ENCODE data around the gene KRT73.

Gene KRT73

GRCh38 chr12:52564582-52564981, 53.8 kb downstream of the KRT73 start:
- DNase-seq = no peak

GRCh38 chr12:52561880-52562449, 56.4 kb downstream of the KRT73 start:
- DNase-seq = no peak

GRCh38 chr12:52559979-52560378, 58.4 kb downstream of the KRT73 start:
- no peak for DNase-seq

- no peak for DNase-seq
These were observed 59.4 kb downstream of the KRT73 start for GRCh38 chr12:52558781-52559445.

Data from NCI-H526 treated with DMSO at 0.1 percent for 48 hours (cell line).